CD4-positive, alpha-beta T cell treated with Interleukin-4 for 4 hours (primary cell): ENCODE results near the gene FUBP3.
A peak's percentile ranks its signal among the peaks of the same experiment; 100 is the strongest.
"Not testable (repeated sequence)": the region's sequence is repeated elsewhere in the genome, so short reads cannot be mapped to it uniquely, and the experiment has no call there.

Experiments used
- DNase-seq: peaks from one replicate; pipeline ENCODE4 v3.0.0-alpha.2; 2020

Gene FUBP3

GRCh38 chr9:130663258-130663976, 84.0 kb downstream of the FUBP3 start:
- DNase-seq = no peak

- DNase-seq = no peak
Measured at GRCh38 chr9:130663977-130664250, 84.5 kb downstream of the FUBP3 start.

GRCh38 chr9:130664251-130665028, 85.1 kb downstream of the FUBP3 start, which contains the start of gene PRDM12:
Gene PRDM12 (plus strand): TSS chr9:130664594. CDS start chr9:130664654, 60 bp downstream.
- DNase-seq = no peak

GRCh38 chr9:130665029-130665430, 85.7 kb downstream of the FUBP3 start:
- DNase-seq = no peak

- DNase-seq = no peak
Measured at GRCh38 chr9:130665431-130666392, 86.3 kb downstream of the FUBP3 start.

GRCh38 chr9:130666393-130667119, 87.2 kb downstream of the FUBP3 start:
- no peak for DNase-seq

- DNase-seq = no peak
Measured at GRCh38 chr9:130667120-130667435, 87.7 kb downstream of the FUBP3 start.

- DNase-seq = no peak
Measured at GRCh38 chr9:130668196-130668595, 88.8 kb downstream of the FUBP3 start.

GRCh38 chr9:130668659-130669058, 89.3 kb downstream of the FUBP3 start:
- no peak for DNase-seq

GRCh38 chr9:130669965-130670364, 90.6 kb downstream of the FUBP3 start:
- no peak for DNase-seq

- DNase-seq = no peak
Measured at GRCh38 chr9:130670644-130671043, 91.3 kb downstream of the FUBP3 start.

GRCh38 chr9:130672466-130672865, 93.1 kb downstream of the FUBP3 start:
- DNase-seq = no peak

GRCh38 chr9:130672933-130673615, 93.7 kb downstream of the FUBP3 start:
- no peak for DNase-seq

GRCh38 chr9:130675396-130675795, 96.0 kb downstream of the FUBP3 start:
- no peak for DNase-seq

- no peak for DNase-seq
Measured at GRCh38 chr9:130677252-130677651, 97.9 kb downstream of the FUBP3 start.

GRCh38 chr9:130680836-130681768, 101.7 kb downstream of the FUBP3 start:
- peak; percentile 59 for DNase-seq

GRCh38 chr9:130681769-130682420, 102.5 kb downstream of the FUBP3 start:
- no peak for DNase-seq

- peak; percentile 56 for DNase-seq
Measured at GRCh38 chr9:130682421-130683121, 103.2 kb downstream of the FUBP3 start.

- DNase-seq = no peak
Measured at GRCh38 chr9:130685104-130685503, 105.7 kb downstream of the FUBP3 start.

GRCh38 chr9:130685945-130686344, 106.6 kb downstream of the FUBP3 start:
- not testable (repeated sequence) for DNase-seq
